ENCODE results near the gene TRAK1.

- TF ChIP-seq NFYB (IDR thresholded peaks at IDR 0.05; ENCODE audit: insufficient read depth, low read depth, low read length): no peak
- no peak for TF ChIP-seq CTCF (IDR thresholded peaks at IDR 0.05 in 2 of 3, conservative IDR thresholded peaks at IDR 0.05 in 1 of 3; ENCODE audit: control insufficient read depth in 2 of 3, extremely low read depth in 1 of 3, insufficient read depth in 1 of 3, low read depth in 3 of 3, low read length in 3 of 3)
- no peak for TF ChIP-seq WRNIP1 (IDR thresholded peaks at IDR 0.05; ENCODE audit: borderline replicate concordance, low read depth, low read length)
- no peak for TF ChIP-seq BCL11A (IDR thresholded peaks at IDR 0.05; ENCODE audit: low read depth, low read length)
- TF ChIP-seq REST (IDR thresholded peaks at IDR 0.05; ENCODE audit: low read depth, low read length): no peak
- no peak for TF ChIP-seq EZH2 (IDR thresholded peaks at IDR 0.05; ENCODE audit: borderline replicate concordance, control insufficient read depth, low read depth, low read length)
- no peak for TF ChIP-seq CREM (IDR thresholded peaks at IDR 0.05; ENCODE audit: low read depth)
- no peak for TF ChIP-seq RAD21 (IDR thresholded peaks at IDR 0.05; ENCODE audit: insufficient read depth, low read depth, low read length)
- TF ChIP-seq TAF1 (IDR thresholded peaks at IDR 0.05; ENCODE audit: borderline replicate concordance, low read depth, low read length): no peak
- no peak for TF ChIP-seq NBN (IDR thresholded peaks at IDR 0.05)
- no peak for TF ChIP-seq CBX3 (IDR thresholded peaks at IDR 0.05; ENCODE audit: borderline replicate concordance, low read depth)
Measured at GRCh38 chr3:42050126-42050525, 41.0 kb upstream of the TRAK1 start.

Data from GM12878 (cell line).